GM19193 (cell line): ENCODE measurements around the gene CFAP119.

Experiments
- POLR2A ChIP-seq: IDR thresholded peaks from 4 replicates; pipeline ENCODE4 v1.6.1; 2011; ENCODE audit not compliant: insufficient read depth, insufficient read length; ENCODE audit errors: extremely low read depth

The CFAP119 gene

GRCh38 chr16:30785126-30786106 is 23.6 kb upstream of the CFAP119 start:
- no peak for TF ChIP-seq POLR2A

GRCh38 chr16:30784215-30784614 is 22.4 kb upstream of the CFAP119 start:
- TF ChIP-seq POLR2A, result no peak

- TF ChIP-seq POLR2A, result no peak
Measured at GRCh38 chr16:30783280-30784109, 21.6 kb upstream of the CFAP119 start.

DNA sequence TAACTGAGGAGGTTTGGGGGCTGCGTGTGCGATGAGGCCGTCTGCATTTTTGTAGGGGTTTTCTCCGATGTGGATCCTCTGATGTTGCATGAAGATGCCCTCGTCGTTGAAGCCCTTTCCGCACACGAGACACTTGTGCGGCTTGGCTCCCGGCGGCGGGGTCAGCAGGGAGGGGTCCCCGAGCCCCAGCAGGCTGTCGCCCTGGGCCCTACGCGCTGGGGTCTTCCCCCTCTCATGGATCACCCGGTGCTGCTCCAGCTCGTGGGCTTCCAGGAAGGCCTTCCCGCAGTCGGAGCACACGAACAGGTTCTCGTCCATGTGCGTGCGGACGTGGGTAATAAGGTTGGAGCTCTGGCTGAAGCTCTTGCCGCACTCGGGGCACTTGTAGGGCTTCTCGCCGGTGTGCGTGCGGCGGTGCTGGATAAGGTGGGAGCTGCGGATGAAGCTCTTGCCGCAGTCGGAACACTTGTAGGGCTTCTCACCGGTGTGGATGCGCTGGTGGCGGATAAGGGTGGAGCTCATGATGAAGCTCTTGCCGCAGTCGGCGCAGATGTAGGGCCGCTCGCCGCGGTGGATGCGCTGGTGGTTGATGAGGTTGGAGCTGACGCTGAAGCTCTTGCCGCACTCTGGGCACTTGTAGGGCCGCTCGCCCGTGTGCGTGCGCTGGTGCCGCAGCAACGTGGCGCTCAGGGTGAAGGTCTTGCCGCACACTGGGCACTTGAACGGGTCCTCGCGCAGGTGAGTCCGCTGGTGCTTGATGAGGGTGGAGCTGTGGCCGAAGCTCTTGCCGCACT is 20.8 kb upstream of the CFAP119 start:
- TF ChIP-seq POLR2A, result no peak

GRCh38 chr16:30780549-30780948 is 18.7 kb upstream of the CFAP119 start:
- TF ChIP-seq POLR2A, result no peak

GRCh38 chr16:30780021-30780420 is 18.2 kb upstream of the CFAP119 start:
- no peak for TF ChIP-seq POLR2A

- no peak for TF ChIP-seq POLR2A
Measured at GRCh38 chr16:30779596-30779995, 17.7 kb upstream of the CFAP119 start.

DNA sequence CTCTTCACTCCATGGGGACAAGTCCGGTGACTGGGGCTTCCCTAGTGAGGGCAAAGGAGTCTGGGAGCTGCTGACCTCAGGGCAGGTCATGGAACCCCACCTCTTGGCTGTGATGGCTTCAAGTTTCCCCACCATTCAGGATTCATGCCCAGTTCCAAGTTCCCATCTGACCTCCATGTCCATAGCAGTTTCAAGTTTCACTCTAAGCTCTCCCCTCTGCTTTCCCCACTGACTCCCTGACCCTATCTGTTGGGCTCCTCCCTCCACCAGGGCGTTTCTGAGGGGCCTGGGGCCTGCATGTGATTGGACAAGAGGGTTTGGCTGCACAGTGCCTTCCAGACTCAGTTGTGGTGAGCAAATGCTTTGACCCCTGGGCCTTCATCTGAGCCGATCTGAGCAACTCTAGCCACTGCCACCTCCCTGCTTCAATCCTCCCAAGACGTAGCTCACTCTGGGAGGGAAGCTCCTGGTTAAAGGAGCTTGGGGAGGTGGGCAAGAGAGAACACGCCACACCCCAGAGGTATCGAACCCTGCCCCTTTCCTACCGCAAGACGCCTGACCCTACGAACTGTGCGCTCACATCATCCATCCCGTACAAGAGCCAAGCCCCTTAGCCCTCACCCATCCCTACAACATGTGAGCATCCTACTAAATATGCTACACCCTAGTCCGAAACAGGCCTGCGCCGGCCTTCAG is 16.8 kb upstream of the CFAP119 start:
- no peak for TF ChIP-seq POLR2A

DNA sequence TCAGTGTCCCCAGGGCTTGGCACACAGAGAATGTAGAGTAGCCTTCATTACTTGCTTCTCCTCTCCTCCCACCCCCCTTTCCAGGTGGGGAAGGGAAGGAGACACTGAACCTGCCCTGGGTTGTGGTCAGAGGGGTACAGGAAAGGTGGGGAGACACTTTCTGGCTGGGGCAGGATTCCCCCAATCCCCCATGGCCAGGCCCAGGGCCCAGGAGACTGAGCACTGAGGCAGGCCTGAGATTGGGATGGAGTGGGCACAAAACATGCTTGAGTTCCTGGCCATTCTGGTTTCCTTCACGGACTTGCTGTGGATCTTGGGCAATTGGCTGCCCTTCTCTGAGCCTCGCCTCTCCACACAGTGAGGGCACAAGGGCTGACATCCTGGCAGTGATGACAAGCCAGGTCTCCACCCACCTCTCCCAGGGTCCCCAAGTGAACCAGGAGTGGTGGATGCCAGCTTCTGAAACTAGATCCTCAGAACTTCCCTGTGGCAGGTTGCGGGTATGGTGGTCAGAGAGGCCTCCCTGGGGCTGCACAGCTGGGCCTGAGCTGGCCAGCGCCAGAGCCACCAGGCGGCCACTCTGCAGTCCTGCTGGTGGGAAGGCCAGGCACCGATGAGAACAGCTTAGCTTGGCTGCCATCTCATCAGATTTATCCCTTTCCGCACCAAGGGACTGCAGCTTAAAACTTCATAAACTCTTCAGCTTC is 15.9 kb upstream of the CFAP119 start:
- no peak for TF ChIP-seq POLR2A

- peak; percentile 25 for TF ChIP-seq POLR2A
Measured at GRCh38 chr16:30775392-30776188, 13.7 kb upstream of the CFAP119 start.

- no peak for TF ChIP-seq POLR2A
Measured at GRCh38 chr16:30775131-30775391, 13.2 kb upstream of the CFAP119 start.

- TF ChIP-seq POLR2A, result no peak
Measured at GRCh38 chr16:30774367-30775130, 12.7 kb upstream of the CFAP119 start.
